ENCODE measurements around the gene ITIH1.

The ITIH1 gene

GRCh38 chr3:52827866-52828376 lies 50.5 kb downstream of the ITIH1 start:
- TF ChIP-seq CTCF (IDR thresholded peaks at IDR 0.05; ENCODE audit: control extremely low read depth, extremely low read depth, low read depth, missing control alignments) = no peak
- ChIA-PET POLR2A (no interaction called here), CTCF (interaction anchor here (1.3 kb wide), 1 partner anchor 9 kb away, joined by 3 read pairs; no protein-coding TSS in a partner anchor)
- no peak for DNase-seq (ENCODE audit: extremely low spot score)

- no peak for TF ChIP-seq CTCF (IDR thresholded peaks at IDR 0.05; ENCODE audit: control extremely low read depth, extremely low read depth, low read depth, missing control alignments)
- ChIA-PET CTCF (interaction anchor here (0.7 kb wide), 1 partner anchor 9 kb away, joined by 3 read pairs; no protein-coding TSS in a partner anchor), POLR2A (no interaction called here)
- DNase-seq (ENCODE audit: extremely low spot score) = no peak
Measured at GRCh38 chr3:52829482-52829881, 52.1 kb downstream of the ITIH1 start.

GRCh38 chr3:52829906-52830463 lies 52.6 kb downstream of the ITIH1 start:
- ChIA-PET CTCF (no interaction called here), POLR2A (no interaction called here)
- TF ChIP-seq CTCF (IDR thresholded peaks at IDR 0.05; ENCODE audit: control extremely low read depth, extremely low read depth, low read depth, missing control alignments) = no peak

GRCh38 chr3:52830535-52831258 lies 53.3 kb downstream of the ITIH1 start, which contains the start of gene ITIH4:
Gene ITIH4, minus strand, starts transcription at chr3:52830672. Its CDS starts 30 bp downstream, at chr3:52830642.
- ChIA-PET CTCF (no interaction called here), POLR2A (no interaction called here)
- no peak for DNase-seq (ENCODE audit: extremely low spot score)
- no peak for TF ChIP-seq CTCF (IDR thresholded peaks at IDR 0.05; ENCODE audit: control extremely low read depth, extremely low read depth, low read depth, missing control alignments)

More at GRCh38 chr3:52829906-52830463, 52.6 kb downstream of the ITIH1 start:
- no peak for DNase-seq (ENCODE audit: extremely low spot score)

- no peak for TF ChIP-seq CTCF (IDR thresholded peaks at IDR 0.05; ENCODE audit: control extremely low read depth, extremely low read depth, low read depth, missing control alignments)
- CTCF ChIA-PET = interaction anchor here (0.9 to 1.4 kb wide), 2 partner anchors 8 to 9 kb away, joined by 3 to 4 read pairs; no protein-coding TSS in a partner anchor
- no peak for DNase-seq (ENCODE audit: extremely low spot score)
- POLR2A ChIA-PET = no interaction called here
Measured at GRCh38 chr3:52831500-52832301, 54.3 kb downstream of the ITIH1 start.

- POLR2A ChIA-PET = no interaction called here
- TF ChIP-seq CTCF (IDR thresholded peaks at IDR 0.05; ENCODE audit: control extremely low read depth, extremely low read depth, low read depth, missing control alignments) = no peak
- no peak for DNase-seq (ENCODE audit: extremely low spot score)
- CTCF ChIA-PET = no interaction called here
Measured at GRCh38 chr3:52833202-52833601, 55.8 kb downstream of the ITIH1 start.
